BLaER1 (cell line): ENCODE results near the gene ZC3H12C.

Experiments used
- H3K27ac ChIP-seq: shearing (Covaris generic); formaldehyde crosslinking; 2 replicates; pipeline ENCODE4 v1.8.1; 2022
- H3K27me3 ChIP-seq: shearing (Covaris generic); formaldehyde crosslinking; 2 replicates; pipeline ENCODE4 v1.8.1; 2022
- H3K36me3 ChIP-seq: shearing (Covaris generic); formaldehyde crosslinking; 2 replicates; pipeline ENCODE4 v1.8.1; 2022
- H3K4me1 ChIP-seq: shearing (Covaris generic); formaldehyde crosslinking; 2 replicates; pipeline ENCODE4 v1.8.1; 2022
- H3K4me2 ChIP-seq: shearing (Covaris generic); formaldehyde crosslinking; 2 replicates; pipeline ENCODE4 v1.8.1; 2022
- H3K4me3 ChIP-seq: shearing (Covaris generic); formaldehyde crosslinking; 2 replicates; pipeline ENCODE4 v1.8.1; 2022
- H3K9ac ChIP-seq: shearing (Covaris generic); formaldehyde crosslinking; 2 replicates; pipeline ENCODE4 v1.8.1; 2022
- H3K9me3 ChIP-seq: shearing (Covaris generic); formaldehyde crosslinking; 2 replicates; pipeline ENCODE4 v1.8.1; 2022
- H4K20me1 ChIP-seq: shearing (Covaris generic); formaldehyde crosslinking; 2 replicates; pipeline ENCODE4 v1.8.1; 2022
- Cebpa-rat ChIP-seq: shearing (Covaris generic); IDR thresholded peaks from 2 replicates; pipeline ENCODE4 v1.8.1; 2022

The ZC3H12C gene

DNA sequence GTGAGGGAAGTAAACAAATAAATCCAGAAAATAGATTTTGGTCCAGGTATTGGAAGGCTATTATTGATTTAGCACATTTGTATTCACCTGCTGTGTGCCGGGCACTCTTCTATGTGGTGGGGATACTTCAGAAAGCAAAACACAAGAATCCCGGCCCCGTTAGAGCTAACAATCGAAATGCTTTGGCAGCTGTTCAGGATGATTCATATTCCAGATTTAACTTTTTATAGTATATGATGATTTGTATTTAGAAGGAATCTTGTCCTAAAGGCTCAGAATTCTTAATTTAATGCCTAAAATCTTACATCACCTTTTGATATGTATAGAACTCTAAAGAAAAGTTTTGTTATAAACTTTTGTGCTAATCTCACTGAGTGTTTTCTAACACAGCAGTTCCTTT lies 28.0 kb downstream of the ZC3H12C start:
- no peak overlapping the region for H3K9ac ChIP-seq
- H3K36me3 ChIP-seq: peaks cover 20% of the 10 kb centered on the region
- no peak overlapping the region for H3K4me3 ChIP-seq
- H3K4me2 ChIP-seq: no peak overlapping the region
- H3K9me3 ChIP-seq: no peaks in the 10 kb centered on the region
- no peak for TF ChIP-seq Cebpa-rat
- H3K27ac ChIP-seq: no peak overlapping the region
- peaks cover 12% of the 10 kb centered on the region for H4K20me1 ChIP-seq
- H3K27me3 ChIP-seq: no peaks in the 10 kb centered on the region
- H3K4me1 ChIP-seq: no peaks in the 10 kb centered on the region

DNA sequence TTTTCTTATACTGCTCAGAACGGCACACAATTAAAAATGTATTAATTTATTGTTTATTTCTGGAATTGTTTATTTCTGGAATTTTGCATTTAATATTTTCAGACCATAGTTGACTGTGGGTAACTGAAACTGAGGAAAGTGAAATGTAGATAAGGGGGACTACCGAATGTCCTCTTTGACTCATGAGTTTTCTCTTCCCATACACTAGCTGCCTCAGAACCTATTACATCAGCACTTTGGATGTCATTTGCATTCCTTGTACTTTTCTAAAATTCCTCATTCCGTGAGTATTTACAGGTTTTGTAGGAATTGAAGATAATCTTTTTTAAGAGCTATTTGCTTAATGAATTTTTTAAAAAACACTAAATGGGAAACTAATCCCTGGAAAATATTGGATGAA lies 29.8 kb downstream of the ZC3H12C start:
- H3K4me1 ChIP-seq: peaks cover 6% of the 10 kb centered on the region; the same call in 1 of the 2 replicates
- H3K27ac ChIP-seq: no peak overlapping the region
- no peak overlapping the region for H3K4me2 ChIP-seq

DNA sequence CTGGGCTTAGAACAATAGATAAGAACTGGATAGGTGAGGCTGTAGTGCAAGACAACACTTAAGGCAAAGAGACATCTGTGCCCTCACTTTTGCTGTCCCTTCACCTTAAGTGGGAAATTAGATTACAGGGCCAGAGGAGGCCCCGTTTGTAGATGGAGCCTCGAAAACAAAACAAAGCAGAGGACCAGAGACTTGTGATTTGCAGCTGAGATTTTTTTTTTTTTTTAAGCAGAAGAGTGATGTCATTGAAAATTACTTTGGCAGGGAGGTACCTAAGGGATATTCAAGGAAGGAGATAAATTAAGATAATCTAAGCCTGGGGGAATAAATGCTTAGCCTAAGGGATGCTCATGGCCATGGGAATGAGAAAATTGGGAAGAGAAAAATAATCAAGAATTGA lies 31.4 kb downstream of the ZC3H12C start:
- Histone ChIP-seq H3K36me3 (peaks cover 15% of the 10 kb centered on the region), H3K27me3 (no peaks in the 10 kb centered on the region), H3K4me3 (no peak overlapping the region), H3K4me2 (no peak overlapping the region), H3K9me3 (no peaks in the 10 kb centered on the region), H3K27ac (no peak overlapping the region), H3K4me1 (peaks cover 9% of the 10 kb centered on the region; the same call in 1 of the 2 replicates), H4K20me1 (peaks cover 24% of the 10 kb centered on the region), H3K9ac (no peak overlapping the region)
- TF ChIP-seq Cebpa-rat: no peak

More for the DNA sequence above, 29.8 kb downstream of the ZC3H12C start:
- Histone ChIP-seq H3K4me3 (no peak overlapping the region), H3K9me3 (no peaks in the 10 kb centered on the region), H3K9ac (no peak overlapping the region), H4K20me1 (peaks cover 16% of the 10 kb centered on the region), H3K27me3 (no peaks in the 10 kb centered on the region), H3K36me3 (peaks cover 20% of the 10 kb centered on the region)
- TF ChIP-seq Cebpa-rat: no peak

DNA sequence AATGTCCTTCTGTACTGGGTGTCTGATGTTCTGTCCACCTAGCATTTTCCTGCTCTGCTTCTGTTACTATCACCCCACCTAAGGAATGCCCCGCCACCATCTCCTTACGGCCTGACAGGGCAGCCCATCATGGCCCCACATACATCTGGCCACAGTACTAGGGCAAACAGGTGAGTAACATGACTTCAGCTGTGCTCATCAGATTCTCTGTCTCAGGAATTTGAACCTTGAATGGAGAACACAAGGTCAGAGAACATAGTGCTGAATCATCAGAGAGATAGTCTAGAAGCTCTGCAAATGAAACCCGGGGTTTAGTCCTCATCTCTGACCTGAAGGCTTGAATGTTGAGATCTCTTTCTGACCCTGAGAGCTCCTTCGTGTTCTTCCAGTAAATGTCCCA lies 32.4 kb downstream of the ZC3H12C start:
- H4K20me1 ChIP-seq: peaks cover 25% of the 10 kb centered on the region
- no peak for TF ChIP-seq Cebpa-rat
- H3K4me3 ChIP-seq: no peak overlapping the region
- H3K4me1 ChIP-seq: peaks cover 9% of the 10 kb centered on the region; the same call in 1 of the 2 replicates
- H3K4me2 ChIP-seq: no peak overlapping the region
- H3K27ac ChIP-seq: no peak overlapping the region
- no peak overlapping the region for H3K9ac ChIP-seq
- no peaks in the 10 kb centered on the region for H3K27me3 ChIP-seq
- H3K36me3 ChIP-seq: peaks cover 12% of the 10 kb centered on the region
- H3K9me3 ChIP-seq: no peaks in the 10 kb centered on the region

DNA sequence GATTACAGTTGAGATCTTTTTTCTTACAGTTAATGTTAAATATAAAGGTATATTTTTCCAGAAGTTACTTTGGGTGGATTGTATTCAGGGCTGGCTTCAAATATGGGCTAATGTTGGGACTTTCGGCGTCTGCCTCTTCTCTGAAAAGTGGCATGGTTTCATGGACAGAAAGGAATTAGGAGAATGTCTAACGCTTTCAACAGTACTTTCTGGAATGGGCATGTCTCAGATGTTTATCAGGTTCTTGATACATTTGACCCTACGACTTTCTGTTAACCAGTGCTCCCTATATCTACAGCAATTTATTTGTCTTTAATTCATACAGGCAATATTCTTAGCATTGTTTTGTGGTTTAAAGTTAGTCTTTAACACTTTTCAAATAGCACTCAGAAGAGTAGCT lies 33.7 kb downstream of the ZC3H12C start:
- Histone ChIP-seq H3K4me2 (no peak overlapping the region), H3K9ac (no peak overlapping the region), H3K27ac (no peak overlapping the region), H3K27me3 (no peaks in the 10 kb centered on the region), H3K36me3 (peaks cover 21% of the 10 kb centered on the region), H4K20me1 (peaks cover 20% of the 10 kb centered on the region; the same call in 1 of the 2 replicates), H3K4me1 (peaks cover 9% of the 10 kb centered on the region; the same call in 1 of the 2 replicates), H3K9me3 (no peaks in the 10 kb centered on the region), H3K4me3 (no peak overlapping the region)
- no peak for TF ChIP-seq Cebpa-rat

DNA sequence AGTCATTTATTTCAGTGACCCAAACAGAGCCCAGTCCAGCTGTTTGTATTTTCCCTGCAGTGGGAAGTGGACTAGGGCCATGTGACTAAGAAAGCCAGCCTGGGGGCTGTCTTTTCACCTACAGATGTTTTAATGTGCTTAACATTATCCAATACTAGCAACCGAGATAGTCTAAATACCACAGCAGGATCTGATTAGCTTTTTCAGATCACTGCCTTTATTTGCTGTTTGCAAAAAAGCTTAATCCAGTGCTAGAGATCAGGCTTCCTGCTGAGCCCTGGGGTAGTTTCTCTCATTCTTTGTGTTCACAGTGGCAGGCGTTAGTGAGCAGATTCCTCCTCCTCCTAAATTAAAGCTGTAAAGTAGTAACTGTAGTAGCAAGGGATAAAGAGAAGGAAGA lies 35.0 kb downstream of the ZC3H12C start:
- Histone ChIP-seq H3K4me1 (peaks cover 9% of the 10 kb centered on the region; the same call in 1 of the 2 replicates), H3K9ac (no peak overlapping the region), H3K4me3 (no peak overlapping the region), H3K4me2 (no peak overlapping the region), H3K9me3 (no peaks in the 10 kb centered on the region), H4K20me1 (peaks cover 20% of the 10 kb centered on the region; the same call in 1 of the 2 replicates), H3K27me3 (no peaks in the 10 kb centered on the region), H3K36me3 (peaks cover 21% of the 10 kb centered on the region), H3K27ac (no peak overlapping the region)
- no peak for TF ChIP-seq Cebpa-rat

DNA sequence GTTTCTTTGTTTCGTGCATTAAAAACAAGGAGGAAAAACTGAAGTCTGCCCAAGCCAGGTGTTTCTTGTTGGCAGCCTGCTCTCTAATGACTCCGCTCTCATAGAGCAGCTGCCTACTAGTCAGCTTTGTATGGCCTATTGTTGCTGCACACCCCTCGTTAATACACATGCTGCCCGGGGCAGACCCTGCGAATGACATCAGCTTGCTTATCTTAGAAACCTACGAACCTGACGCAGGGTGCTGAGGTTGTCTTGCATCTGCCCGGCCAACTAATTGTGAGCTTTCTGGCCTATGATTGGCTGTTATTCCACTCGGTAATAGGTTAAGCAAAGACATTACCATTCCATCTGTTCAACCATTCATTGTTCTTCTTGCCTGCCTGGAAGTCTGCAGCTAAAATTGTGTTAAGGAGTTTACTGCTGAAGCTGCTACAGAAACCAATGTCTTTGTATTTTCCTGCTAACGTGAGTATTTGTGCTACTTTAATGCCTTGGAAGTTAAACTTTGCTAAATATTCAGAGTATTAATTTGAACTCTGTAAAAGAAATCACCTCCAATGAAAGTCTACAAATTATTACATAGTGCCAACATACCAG lies 37.5 kb downstream of the ZC3H12C start:
- Histone ChIP-seq H4K20me1 (peaks cover 13% of the 10 kb centered on the region; the same call in 1 of the 2 replicates), H3K27ac (no peak overlapping the region), H3K4me3 (no peak overlapping the region), H3K4me2 (no peak overlapping the region), H3K4me1 (peaks cover 9% of the 10 kb centered on the region; the same call in 1 of the 2 replicates), H3K9ac (no peak overlapping the region), H3K36me3 (peaks cover 11% of the 10 kb centered on the region; the same call in 1 of the 2 replicates), H3K9me3 (0 out of 2 replicates have a peak, but pooled peaks cover 4% of the 10 kb centered on the region), H3K27me3 (no peaks in the 10 kb centered on the region)
- TF ChIP-seq Cebpa-rat: no peak

DNA sequence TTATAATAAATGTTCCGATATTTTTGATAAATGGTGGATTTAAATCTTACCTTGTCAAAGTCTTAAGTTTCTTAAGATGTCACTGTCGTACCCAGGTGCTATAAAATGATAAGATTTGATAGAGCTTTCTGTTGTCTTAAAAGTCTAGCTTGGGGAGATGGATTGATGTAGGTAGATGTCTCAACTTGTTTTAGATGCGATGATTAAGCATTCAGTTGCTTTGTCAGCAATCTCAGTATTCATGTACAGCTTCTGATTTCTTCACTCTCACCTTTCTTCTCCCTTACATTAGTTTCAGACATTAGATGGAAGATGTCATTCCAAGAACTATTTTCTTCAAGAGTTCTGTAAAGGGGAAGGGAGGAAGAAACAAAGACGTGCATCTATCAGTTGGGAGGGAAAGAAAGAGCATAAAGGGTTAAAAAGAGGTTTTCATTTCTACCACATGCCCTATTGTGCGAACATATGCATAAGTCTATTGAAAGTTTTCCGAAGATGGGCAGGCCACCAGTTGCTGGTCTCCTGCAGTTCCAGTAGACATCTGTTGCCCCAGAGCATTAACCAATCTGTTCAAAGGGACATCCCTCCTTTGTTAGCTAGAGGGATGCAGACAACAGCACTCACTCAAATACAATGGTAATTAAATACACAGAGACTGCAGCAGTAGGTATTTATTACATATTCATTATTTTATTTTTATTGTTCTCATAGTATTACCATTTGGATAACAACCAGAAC lies 38.4 kb downstream of the ZC3H12C start:
- Histone ChIP-seq H3K4me3 (no peak overlapping the region), H3K36me3 (peaks cover 15% of the 10 kb centered on the region), H3K4me1 (peaks cover 9% of the 10 kb centered on the region; the same call in 1 of the 2 replicates), H4K20me1 (peaks cover 13% of the 10 kb centered on the region; the same call in 1 of the 2 replicates), H3K4me2 (no peak overlapping the region), H3K9ac (no peak overlapping the region), H3K9me3 (0 out of 2 replicates have a peak, but pooled peaks cover 4% of the 10 kb centered on the region), H3K27ac (no peak overlapping the region), H3K27me3 (no peaks in the 10 kb centered on the region)
- TF ChIP-seq Cebpa-rat: no peak

DNA sequence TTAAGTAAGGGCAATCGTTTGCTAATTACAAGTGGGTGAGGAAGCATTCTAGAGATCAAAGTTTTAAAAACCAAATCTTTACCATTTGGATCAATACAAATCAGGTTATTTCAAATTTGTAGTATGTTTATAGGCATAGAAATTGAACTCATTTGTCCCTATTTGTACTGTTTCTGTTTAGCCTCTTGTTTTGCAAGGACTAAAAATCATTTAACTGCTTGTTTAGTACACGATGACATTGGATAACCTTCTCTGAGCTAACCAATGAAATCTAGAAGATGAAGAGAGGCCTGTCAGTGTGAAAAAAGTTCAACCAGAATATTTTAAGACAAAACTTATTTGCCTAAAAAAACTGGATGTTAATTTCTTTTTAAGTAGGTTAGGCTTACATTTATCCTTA lies 40.0 kb downstream of the ZC3H12C start:
- Histone ChIP-seq H3K36me3 (peaks cover 28% of the 10 kb centered on the region), H3K4me3 (no peak overlapping the region), H3K27ac (no peak overlapping the region), H3K4me1 (peaks cover under 1% of the 10 kb centered on the region; the same call in 1 of the 2 replicates), H3K4me2 (no peak overlapping the region), H3K27me3 (no peaks in the 10 kb centered on the region), H3K9me3 (0 out of 2 replicates have a peak, but pooled peaks cover 4% of the 10 kb centered on the region), H3K9ac (no peak overlapping the region), H4K20me1 (peaks cover 8% of the 10 kb centered on the region; the same call in 1 of the 2 replicates)
- TF ChIP-seq Cebpa-rat: no peak

DNA sequence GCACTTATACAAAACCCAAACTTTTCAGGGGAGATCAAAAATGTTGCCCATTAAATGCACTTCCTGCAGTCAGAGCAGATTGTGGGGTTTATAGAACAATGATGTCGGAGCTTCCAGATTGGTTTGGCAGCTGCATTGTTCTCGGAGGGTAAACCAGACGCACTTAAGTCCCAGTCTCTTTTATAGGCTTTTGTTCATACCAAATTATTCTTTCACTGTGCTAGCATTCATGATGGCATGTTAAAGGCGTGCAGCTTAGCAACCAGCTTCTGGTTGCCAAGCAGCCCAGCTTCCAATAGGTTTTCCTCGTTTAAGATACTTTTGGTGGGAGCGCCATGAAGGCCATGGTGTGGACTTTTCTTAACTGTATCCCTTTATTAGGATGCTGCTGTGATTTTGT lies 40.9 kb downstream of the ZC3H12C start:
- Histone ChIP-seq H4K20me1 (peaks cover 6% of the 10 kb centered on the region; the same call in 1 of the 2 replicates), H3K4me3 (no peak overlapping the region), H3K9ac (no peak overlapping the region), H3K4me2 (no peak overlapping the region), H3K27ac (no peak overlapping the region), H3K36me3 (peaks cover 37% of the 10 kb centered on the region), H3K27me3 (no peaks in the 10 kb centered on the region), H3K9me3 (peaks cover 9% of the 10 kb centered on the region; the same call in 1 of the 2 replicates), H3K4me1 (no peaks in the 10 kb centered on the region)
- TF ChIP-seq Cebpa-rat: no peak
